ENCODE data around the gene AOC1.

The AOC1 gene

DNA sequence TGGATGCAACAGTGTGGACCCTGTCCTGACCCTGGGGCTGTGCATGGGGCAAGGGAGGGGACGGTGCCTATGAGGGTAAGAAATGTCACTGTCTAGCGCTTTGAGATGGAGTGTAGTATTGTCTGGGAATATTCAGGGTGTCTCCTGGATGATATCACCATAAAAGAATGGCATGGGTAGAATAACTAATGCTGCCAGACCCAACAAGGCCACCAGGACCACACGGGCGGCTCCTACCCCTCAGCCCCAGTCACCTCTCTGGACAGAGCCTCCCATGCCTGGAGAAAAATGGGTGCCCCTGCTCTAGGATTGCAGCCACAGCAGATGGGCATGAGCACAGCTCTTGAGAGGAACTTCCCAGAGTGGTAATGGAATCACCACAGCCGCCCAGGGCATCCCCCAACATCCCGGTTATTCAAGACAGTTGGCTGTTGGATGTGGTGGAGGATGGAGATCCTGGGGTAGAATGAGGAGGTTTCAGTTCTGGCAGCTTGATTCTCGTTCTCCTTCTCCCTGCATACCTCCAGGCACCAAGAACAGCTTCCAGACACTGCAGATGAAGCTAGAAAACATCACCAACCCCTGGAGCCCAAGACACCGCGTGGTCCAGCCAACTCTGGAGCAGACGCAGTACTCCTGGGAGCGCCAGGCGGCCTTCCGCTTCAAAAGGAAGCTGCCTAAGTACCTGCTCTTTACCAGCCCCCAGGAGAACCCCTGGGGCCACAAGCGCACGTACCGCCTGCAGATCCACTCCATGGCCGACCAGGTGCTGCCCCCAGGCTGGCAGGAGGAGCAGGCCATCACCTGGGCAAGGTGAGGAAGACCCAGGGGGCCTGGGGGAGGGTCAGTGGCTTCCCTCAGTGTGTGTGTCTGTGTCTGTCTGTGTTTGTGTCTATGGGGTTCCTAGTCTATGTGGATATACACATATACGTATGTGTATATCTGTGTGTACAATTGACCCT lies 6.2 kb downstream of the AOC1 start:
- DNase-seq, result no peak

DNA sequence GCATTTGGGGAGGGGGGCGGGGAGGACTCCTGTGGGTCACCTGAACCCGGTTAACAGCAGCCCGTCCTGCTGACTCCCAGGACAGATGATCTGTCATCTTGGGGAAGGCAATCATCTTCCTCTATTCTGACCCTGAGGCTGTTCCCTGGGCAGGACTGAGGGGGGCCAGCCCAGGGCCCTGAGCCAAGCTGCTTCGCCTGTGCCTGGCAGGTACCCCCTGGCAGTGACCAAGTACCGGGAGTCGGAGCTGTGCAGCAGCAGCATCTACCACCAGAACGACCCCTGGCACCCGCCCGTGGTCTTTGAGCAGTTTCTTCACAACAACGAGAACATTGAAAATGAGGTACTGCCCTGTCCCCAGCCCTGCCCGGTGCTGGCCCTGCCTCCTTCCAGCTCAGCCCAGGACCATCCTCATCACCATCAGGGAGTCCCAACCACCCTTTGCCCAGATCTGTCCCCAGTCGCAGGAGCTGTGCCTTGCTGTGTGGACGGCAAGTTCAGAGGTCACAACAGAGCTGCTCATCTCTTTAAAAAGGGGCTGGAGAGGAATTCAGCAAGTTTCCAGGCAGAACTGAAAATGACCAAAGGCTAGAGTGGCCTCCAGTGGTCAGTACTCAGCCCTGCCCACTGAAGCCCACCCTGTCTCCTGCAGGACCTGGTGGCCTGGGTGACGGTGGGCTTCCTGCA lies 8.1 kb downstream of the AOC1 start:
- no peak for DNase-seq

DNA sequence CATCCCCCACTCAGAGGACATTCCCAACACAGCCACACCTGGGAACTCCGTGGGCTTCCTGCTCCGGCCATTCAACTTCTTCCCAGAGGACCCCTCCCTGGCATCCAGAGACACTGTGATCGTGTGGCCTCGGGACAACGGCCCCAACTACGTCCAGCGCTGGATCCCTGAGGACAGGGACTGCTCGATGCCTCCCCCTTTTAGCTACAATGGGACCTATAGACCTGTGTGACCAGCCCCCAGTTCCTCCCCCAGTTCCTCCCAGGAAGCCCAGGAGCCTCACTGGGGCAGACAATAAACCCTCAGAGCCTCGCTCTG lies 8.6 kb downstream of the AOC1 start:
- no peak for DNase-seq

GRCh38 chr7:150862356-150862755 lies 10.0 kb downstream of the AOC1 start:
- DNase-seq, result no peak

GRCh38 chr7:150863946-150864345 lies 11.6 kb downstream of the AOC1 start:
- DNase-seq, result no peak

GRCh38 chr7:150866932-150867564 lies 14.7 kb downstream of the AOC1 start:
- no peak for DNase-seq

- DNase-seq, result no peak
Observed at GRCh38 chr7:150867605-150868004, 15.3 kb downstream of the AOC1 start.

GRCh38 chr7:150869467-150869866 lies 17.1 kb downstream of the AOC1 start:
- DNase-seq, result no peak

DNA sequence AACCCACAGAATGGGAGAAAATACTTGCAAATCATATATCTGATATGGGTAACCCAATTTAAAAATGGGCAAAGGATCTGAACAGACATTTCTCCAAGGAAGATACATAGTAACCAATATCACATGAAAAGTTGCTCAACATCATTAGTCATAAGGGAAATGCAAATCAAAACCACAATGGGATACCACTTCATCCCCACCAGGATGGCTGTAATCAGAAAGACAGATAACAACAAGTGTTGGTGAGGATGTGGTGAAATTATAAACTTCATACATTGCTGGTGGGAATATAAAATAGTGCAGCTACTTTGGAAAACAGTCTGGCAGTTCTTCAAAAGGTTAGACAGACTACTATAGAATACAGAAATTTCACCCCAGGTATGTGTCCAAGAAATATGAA lies 19.3 kb downstream of the AOC1 start:
- no peak for DNase-seq

GRCh38 chr7:150874401-150875198 lies 22.3 kb downstream of the AOC1 start:
- DNase-seq, result no peak

DNA sequence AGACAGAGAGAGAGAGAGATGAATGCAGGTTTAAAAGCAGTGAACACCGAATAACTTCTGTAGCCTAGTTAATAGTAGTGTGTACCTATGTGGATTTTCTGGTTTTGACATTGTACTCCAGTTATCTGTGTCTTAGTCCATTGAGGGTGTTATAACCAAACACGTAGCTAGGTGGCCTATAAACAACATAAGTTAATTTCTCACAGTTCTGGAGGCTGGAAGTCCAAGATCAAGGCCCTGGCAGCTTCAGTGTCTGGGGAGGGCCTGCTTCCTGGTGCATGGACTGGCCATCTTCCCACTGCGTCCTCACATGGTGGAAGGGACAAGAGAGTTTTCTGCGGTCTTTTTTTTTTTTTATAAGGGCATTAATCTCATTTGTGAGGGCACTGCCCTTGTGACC lies 23.5 kb downstream of the AOC1 start:
- no peak for DNase-seq

- peak; percentile 32 for DNase-seq
Observed at GRCh38 chr7:150876817-150877526, 24.7 kb downstream of the AOC1 start.

- no peak for DNase-seq
Observed at GRCh38 chr7:150877536-150877935, 25.2 kb downstream of the AOC1 start.

- no peak for DNase-seq
Observed at GRCh38 chr7:150879345-150879744, 27.0 kb downstream of the AOC1 start.

- DNase-seq, result no peak
Observed at GRCh38 chr7:150881189-150881588, 28.9 kb downstream of the AOC1 start.

GRCh38 chr7:150890853-150891584 lies 38.7 kb downstream of the AOC1 start:
- DNase-seq, result no peak

DNA sequence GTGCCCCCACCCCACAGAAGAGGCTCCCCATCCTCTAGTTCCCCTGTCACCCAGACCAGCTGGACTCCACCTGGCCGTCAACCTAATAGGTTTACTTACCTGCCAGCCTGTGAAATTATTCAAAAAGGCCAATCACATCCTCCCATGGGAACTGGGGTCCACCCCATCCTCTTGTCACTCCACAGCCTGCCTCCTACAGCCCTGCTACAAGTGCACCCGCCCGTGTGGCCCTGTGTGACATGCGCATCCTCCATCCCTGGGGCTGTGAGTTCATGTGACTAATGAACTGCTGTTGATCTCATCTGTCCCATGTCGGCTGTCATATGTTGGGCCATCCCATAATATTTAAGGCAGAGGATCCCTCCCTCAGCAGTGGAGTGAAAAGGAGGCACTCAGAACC lies 39.4 kb downstream of the AOC1 start:
- DNase-seq, result no peak

GRCh38 chr7:150895809-150896208 lies 43.5 kb downstream of the AOC1 start:
- no peak for DNase-seq

GRCh38 chr7:150896562-150897209 lies 44.4 kb downstream of the AOC1 start:
- DNase-seq, result no peak

DNA sequence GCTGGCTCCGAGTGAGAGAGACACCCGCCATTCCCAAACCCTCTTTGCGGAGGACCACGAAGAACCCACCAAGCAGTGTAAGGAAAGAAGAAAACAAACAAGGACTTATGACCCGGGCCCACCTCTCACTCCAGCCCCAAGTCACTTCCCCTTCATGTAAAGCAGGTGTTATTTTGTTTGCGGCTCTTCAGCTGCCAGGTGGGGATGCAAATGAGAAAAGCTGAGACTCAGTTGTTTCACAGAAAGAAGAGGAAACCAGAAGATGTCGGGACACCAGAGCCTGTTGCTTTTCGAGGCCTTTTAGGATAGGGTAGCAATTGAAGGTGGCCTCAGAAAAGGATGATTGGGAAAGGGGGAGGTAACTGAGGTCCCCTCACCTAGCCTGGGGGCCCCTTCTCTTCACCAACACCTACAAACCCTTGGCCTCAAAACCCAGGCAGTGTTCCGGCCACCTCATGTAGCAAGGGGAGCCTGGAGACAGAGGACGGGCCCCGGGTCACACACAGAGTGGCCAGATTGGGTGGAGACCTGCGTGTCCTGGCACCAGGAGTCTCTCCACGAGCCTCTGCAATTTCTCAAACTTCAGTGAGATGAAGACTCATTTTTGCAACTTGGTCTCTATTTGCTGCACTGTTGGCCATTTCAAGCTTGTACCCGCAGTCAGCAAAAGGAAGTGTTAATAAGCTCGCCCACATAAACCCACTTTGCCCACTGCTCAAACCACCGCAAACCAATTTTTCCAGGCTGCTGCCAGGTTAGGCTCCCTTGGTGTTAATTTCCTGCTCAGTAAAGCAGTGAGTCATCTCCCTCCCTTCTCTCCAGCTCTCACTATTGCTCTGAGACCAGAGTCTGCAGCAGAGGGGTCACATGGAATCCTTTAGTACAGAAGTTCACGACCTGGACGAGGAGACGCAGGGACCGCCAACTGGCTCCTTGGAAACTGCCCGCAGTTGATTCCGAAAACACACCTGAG lies 45.5 kb downstream of the AOC1 start:
- DNase-seq, result peak; percentile 30
